ENCODE measurements around the gene MMP28.
"Not testable (repeated sequence)": the region's sequence is repeated elsewhere in the genome, so short reads cannot be mapped to it uniquely, and the experiment has no call there.

Gene MMP28

DNA sequence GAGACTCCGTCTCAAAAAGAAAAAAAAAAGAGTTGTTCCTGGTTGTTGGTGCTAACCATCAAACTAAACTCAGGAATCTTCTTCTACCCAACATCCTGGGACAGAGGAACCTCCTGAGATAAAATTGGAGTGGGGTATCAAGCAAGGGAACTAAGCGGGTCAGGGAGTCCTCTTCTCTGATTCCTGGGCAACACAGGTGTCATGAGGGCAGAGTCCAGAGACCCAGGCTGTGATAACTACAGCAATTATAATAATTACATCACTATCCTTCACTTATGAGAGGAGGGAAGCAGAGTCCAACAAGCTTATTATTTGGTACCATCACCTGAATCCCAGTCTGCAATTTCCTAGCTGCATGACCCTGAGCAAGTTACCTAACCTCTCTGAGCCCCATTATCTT is 26.6 kb downstream of the MMP28 start:
- DNase-seq (ENCODE audit: insufficient read length, low spot score) (no peak), FAIRE-seq (no peak)

GRCh38 chr17:35766903-35767510 is 28.4 kb downstream of the MMP28 start:
- no peak for FAIRE-seq

GRCh38 chr17:35766489-35766877 is 29.0 kb downstream of the MMP28 start:
- FAIRE-seq (no peak), DNase-seq (ENCODE audit: insufficient read length, low spot score) (no peak)

More at GRCh38 chr17:35766903-35767510, 28.4 kb downstream of the MMP28 start:
- peak; percentile 65 for DNase-seq (ENCODE audit: insufficient read length, low spot score)

DNA sequence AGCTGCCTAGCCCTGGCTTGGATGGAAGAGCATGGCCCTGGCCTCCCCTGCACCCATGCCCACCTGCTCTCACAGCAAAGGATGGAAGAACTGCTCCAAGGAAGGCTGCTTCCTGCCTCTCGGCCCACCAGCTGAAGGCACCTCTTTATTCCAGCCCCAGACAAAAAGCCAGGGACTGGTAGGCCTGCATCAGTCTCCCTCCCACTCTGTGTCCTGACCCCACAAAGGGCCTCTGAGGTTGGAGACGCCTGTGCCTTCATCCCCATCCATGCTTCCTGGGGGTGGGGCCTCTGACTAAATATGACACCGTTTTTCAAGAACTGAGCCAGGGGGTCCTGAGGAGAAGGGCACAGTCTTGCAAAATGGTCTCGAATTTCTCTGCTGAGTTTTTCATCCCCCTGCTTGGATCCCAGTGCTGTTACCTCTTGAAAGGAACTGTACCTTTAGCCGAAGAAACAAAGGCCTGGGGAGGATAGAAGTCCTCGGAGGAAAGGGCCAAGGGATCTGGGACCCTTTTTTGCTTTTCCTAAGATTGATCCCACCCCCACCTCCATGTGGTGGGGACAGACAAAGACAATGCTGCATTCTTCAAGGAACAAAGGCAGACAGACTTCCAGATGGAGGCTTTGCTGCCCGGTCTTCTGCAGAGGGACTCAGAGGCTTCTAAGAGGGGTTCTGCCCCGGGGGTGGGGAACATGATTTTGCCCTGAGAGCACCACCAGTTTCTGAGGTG is 29.5 kb downstream of the MMP28 start:
- no peak for FAIRE-seq
- no peak for DNase-seq (ENCODE audit: insufficient read length, low spot score)

DNA sequence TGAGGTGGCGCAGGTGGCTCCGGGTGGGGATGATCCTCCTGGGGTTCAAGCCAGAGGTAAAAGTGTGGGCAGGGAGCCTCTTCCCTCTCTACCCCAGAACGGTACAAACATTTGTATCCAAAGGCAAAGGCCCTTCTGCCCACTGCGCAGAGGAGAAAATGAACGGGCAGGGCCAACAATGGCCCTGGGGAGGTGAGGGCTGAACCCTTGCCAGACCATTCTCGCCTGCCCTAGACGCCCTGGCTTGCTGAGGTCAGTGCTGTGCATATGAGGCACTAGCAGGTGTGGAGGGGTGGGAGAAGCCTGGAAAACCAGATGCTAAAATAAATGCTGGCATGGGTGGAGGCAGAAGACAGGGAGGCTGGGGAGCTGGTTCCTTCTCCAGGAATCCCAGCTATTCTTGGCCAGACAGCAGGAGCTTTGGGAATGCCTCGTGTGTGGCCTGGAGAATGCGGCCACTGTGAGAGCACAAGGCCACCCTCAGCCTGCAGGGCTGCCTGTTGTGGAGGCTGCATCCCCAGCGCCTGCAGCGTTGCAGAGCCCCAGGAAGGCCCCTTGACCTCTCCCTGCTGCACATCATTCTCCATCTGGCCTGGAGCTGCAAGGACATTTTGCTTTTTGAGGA is 30.2 kb downstream of the MMP28 start:
- DNase-seq (ENCODE audit: insufficient read length, low spot score): no peak
- no peak for FAIRE-seq

GRCh38 chr17:35764123-35764991 is 31.1 kb downstream of the MMP28 start:
- DNase-seq (ENCODE audit: insufficient read length, low spot score): peak; percentile 95
- no peak for FAIRE-seq

DNA sequence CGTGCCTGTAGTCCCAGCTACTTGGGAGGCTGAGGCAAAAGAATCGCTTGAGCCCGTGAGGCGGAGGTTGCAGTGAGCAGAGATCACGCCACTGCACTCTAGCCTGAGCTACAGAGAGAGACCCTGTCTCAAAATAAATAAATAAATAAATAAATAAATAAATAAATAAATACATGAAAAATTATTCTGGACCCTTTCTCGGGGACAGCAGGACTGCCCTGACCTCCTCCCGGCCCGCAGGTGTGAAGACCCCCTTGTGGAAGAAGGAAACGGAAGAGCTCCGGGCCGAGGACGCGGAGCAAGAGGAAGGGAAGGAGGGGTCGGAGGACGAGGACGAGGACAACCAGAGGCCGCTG is 31.7 kb downstream of the MMP28 start:
- FAIRE-seq: no peak
- DNase-seq (ENCODE audit: insufficient read length, low spot score): no peak

GRCh38 chr17:35761601-35762000 is 33.8 kb downstream of the MMP28 start:
- no peak for FAIRE-seq
- DNase-seq (ENCODE audit: insufficient read length, low spot score): no peak

DNA sequence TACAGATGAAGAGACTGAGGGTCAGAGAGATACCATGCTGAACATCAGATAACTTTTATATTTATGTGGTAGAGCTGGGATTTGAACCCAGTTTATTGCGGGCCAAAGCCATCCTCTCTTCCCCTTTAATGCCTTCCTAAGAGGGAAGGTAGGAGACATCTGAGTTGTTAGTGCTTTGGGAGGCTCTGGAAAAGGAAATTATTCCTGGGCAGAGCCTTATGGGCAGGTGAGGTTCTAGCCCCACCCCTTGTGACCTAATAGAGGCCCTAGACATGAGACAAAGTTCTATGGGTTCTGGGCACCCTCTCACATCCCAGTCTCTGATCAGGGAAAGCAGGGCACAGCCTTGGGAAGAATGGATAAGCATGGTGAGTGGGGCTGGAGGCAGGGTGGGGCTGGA is 34.9 kb downstream of the MMP28 start, which contains the start of gene C17orf50:
C17orf50 (plus strand) TSS at position 301 of the 400 bp plus-strand sequence; CDS start at position 356, 55 bp downstream.
- FAIRE-seq (no peak), DNase-seq (ENCODE audit: insufficient read length, low spot score) (no peak)

DNA sequence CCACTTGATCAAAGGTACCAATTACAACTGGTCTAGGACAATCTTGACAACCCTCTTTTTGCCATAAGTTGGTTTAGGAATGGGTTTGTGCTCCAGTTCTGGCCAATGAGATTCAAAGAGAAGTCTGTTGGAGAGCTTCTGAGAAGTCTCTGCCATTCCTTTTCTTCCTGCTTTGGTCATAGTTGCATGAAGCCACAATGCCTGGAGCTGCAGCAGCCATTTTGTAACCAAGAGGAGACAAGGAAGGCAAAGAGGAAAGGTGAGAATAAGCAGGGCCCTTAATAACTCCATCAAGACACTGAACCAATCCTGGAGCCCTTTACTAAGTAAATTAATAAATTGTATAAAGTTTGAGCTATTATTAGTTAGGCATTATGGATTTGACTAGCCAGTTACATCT is 38.2 kb downstream of the MMP28 start:
- DNase-seq (ENCODE audit: insufficient read length, low spot score) (no peak), FAIRE-seq (no peak)

GRCh38 chr17:35752945-35753764 is 42.3 kb downstream of the MMP28 start, which contains the start of gene GAS2L2:
Gene GAS2L2 (minus strand): TSS chr17:35753239. CDS start chr17:35752850, 389 bp downstream.
- DNase-seq (ENCODE audit: insufficient read length, low spot score): no peak

DNA sequence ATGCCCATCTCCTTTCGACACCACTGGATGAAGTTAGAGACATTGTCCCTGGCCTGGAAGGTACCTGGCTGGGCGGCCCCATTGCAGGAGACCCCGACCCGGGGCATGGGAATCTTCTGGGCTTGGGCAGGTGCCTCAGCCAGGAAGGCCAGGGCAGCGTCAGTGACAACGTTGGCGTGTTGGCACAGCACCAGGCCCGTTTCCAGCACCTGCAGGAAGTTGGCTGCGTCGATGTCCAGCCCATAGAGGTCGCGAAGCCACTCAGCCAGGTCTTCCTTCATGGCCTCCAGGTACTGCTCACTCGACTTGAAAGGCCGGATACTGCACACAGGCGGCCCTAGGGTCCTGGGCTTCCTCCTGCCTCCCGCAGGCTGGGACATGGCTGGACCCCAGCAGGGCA is 43.0 kb downstream of the MMP28 start:
- FAIRE-seq (no peak), DNase-seq (ENCODE audit: insufficient read length, low spot score) (no peak)

More at GRCh38 chr17:35752945-35753764, 42.3 kb downstream of the MMP28 start, which contains the start of gene GAS2L2:
- FAIRE-seq: no peak

GRCh38 chr17:35751541-35751940 is 43.9 kb downstream of the MMP28 start:
- DNase-seq (ENCODE audit: insufficient read length, low spot score); FAIRE-seq: not testable (repeated sequence)

DNA sequence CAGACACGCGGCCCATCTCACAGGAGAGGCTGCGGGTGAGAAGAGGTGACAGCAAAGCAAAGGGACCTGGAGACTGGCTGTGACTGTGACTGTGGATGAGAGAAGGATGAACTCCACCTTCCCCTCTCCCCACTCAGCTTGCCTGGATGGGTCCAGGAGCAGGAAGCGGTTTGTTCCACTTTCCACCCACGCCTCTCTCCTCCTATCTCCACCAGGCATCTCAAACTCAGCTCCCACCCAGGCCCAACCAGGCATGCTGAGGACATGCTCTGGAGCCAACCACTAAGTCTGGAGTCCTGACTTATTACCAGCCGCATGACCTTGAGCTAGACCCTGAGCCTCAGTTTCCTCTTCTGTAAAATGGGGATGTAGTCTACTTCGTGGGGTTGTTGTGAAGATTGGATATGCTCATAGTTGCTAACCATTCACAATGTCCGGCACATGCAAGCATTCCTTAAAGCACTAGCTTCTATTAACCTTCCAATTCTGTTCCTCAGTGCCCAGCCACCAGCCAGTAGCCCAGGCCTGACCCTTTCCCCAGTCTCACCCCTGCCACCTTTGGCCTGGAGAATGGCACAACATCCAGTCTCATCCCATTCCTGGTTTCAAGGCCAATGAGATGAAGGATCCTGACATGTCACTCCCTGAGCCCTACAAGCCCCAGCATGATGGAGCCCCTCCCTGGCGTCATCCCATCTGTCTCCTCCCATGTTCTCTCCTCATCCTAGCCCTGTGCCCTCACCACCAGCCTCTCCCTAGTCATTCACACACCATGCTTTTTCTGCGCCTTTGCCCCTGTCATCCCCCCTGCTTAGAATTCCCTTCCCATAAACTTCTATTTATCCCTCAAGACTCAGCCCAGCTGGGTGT is 44.7 kb downstream of the MMP28 start:
- FAIRE-seq (no peak), DNase-seq (ENCODE audit: insufficient read length, low spot score) (no peak)

DNA sequence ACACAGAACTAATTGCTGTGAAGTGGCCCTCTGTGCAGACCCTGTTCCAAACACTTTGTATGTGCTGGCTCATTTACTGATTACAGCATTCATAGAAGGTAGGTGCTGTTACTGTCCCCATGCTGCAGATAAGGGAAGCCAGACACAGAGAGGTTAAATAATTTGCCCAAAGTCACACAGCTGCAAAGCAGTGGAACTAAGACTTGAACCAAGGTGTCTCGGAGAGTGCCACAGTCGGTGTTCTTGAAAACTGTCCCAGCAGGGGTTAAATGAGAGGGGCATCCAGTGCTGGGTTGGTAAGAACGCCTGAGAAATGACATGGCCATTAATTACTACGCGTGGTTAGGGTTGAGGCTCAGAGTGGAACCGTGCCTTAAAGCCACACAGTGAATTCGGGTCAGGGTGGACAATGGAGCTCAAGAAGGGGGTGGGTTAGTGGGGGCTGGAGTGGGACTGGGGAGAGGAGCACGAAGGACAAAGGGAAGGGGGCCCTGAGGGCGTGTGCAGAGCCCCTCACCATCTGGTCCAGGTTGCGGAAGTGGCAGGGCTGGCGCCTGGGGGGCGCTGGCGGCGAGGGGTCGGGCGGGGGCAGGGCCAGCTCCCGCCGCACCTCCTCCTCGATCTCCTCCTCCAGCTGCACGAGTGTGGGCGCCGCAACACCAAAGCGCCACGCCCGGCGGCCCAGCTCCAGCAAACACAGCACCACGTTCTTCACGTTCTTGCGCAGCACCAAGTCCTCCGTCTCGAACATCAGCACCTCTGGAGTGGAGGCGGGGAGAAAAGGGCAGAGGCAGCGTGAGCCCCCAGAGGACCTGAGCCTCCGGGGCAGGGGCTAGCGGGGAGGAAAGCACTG is 45.7 kb downstream of the MMP28 start:
- FAIRE-seq (no peak), DNase-seq (ENCODE audit: insufficient read length, low spot score) (no peak)

GRCh38 chr17:35748979-35749378 is 46.5 kb downstream of the MMP28 start:
- no peak for FAIRE-seq
- no peak for DNase-seq (ENCODE audit: insufficient read length, low spot score)

DNA sequence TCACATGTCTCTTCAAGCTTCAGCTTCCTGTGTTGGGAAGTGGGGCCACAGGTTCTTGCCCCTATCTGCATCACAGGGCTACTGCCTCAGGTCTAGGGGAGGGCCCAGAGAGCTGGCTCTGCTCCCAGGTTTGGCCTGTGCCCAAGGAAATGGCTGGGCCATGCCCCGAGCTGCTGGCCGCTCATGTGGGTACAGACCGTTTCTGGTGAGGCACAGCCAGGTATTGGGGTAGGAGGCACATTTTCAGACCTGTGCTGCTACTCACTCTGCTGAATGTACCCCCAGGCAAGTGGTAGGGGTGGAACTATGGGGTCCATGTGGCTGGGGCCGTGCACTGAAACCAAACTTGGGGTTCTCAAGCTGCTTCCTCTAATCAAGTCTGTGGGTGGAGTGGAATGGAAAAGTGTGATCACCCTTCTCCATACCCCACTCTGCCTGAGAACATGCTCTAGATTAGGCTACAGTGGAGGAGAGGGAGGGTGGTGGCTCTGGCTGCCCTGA is 47.0 kb downstream of the MMP28 start:
- FAIRE-seq: no peak
- no peak for DNase-seq (ENCODE audit: insufficient read length, low spot score)

DNA sequence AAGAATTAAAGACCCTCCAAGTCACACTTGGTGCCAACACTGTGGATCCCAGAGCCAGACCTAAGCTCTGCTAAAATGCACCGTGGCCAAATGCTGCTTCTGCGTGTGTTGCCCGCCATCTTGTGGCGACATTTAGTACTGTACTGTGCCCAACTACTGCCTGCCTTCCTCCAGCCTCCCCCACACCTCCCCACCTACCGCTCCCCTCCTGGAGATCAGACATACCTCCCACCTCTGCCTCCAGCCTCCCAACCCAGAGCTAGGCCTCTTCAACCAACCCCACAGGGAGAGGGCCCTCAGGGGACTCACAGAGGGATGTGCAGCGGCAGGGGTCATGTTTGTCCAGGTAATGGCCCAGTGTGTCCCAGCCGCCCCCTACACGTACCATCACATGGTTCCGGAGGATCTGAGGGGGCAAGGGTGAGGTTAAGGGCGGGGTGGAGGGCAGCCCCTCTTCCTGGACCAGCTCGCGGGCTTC is 47.9 kb downstream of the MMP28 start:
- DNase-seq (ENCODE audit: insufficient read length, low spot score): peak; percentile 89
- FAIRE-seq: no peak
